Inflammatory macrophage treated with lipopolysaccharide for 4 hours (primary cell): ENCODE measurements around the gene FIGNL1.

Source experiments
- DNase-seq: peaks from one replicate; pipeline ENCODE4 v3.0.0-alpha.2; 2020

FIGNL1 gene

GRCh38 chr7:50394315-50394714, 55.8 kb downstream of the FIGNL1 start:
- DNase-seq, result no peak
